M059J (cell line): ENCODE results near the gene GRID2IP. TPM values are rescaled to one million over a fixed set of nuclear protein-coding genes. Genes with fewer than 3 reads are reported as not detected.

Experiments used
- DNase-seq: peaks from one replicate; pipeline ENCODE4 v3.0.0-alpha.2; 2012; ENCODE audit warnings: low read depth
- total RNA-seq: library from RNA; depleted of rRNA; stranded (reverse); fragments of >200 nt; shearing (Covaris generic); gene quantifications from 2 replicates; pipeline ENCODE4 v1.2.3, GENCODE V29; 2014

The GRID2IP gene
- total RNA-seq, 1 experiment from 2014 or later = 0.02 TPM

DNA sequence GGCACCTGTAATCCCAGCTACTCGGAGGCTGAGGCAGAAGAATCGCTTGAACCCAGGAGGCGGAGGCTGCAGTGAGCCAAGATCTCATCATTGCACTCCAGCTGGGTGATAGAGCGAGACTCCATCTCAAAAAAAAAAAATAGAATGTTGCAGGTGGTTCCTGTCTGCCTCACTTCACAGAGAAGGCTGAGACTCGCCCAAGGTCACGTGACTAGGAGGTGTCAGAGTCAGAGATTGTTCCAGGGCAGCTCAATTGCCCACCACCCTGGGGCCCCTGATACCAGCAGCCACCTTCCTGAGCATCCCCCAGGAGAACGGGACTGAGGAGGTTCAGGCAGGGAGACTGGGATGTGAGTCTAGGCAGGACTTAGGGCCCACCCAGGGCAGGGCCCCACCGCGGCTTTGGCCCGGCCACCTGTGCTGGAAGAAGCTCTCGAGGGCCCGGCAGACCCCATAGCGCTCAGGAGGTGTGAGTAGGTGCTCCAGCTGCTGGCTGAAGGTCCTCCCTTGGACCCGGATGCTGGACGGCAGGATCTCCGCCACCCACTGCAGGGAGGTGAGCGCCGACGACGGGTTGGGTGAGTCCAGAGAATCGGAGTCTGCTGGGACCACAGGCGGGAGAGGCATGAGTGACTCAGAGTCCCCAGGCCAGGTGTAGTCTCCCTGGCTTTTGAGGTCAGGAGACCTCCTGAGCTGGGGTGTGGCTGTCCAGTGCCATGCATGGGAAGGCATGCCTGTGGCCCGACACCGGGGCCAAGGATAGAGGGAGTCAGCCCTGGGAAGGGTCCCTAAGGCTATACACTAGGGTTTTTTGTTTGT, 30.9 kb downstream of the GRID2IP start:
- DNase-seq = no peak

DNA sequence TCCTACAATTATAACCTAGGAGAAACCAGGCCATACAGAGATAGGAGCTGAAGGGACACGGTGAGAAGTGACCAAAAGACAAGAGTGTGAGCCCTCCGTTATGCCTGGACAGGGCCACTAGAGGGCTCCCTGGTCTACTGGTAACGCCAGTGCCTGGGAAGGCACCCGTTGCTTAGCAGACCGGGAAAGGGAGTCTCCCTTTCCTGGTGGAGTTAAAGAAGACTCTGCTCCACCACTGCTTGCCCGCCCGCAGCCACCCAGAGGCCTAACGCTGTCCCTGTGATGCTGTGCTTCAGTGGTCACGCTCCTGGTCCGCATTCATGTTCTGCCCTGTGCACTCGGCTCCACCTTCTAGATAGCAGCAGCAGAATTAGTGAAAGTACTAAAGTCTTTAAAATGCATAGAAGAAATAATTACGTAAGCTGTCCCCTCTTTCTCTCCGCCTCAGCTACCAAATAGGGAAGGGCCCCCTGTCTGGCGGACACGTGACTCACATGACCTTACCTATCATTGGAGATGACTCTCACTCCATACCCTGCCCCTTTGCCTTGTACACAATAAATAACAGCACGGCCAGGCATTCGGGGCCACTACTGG, 34.8 kb downstream of the GRID2IP start:
- DNase-seq = peak; percentile 85

DNA sequence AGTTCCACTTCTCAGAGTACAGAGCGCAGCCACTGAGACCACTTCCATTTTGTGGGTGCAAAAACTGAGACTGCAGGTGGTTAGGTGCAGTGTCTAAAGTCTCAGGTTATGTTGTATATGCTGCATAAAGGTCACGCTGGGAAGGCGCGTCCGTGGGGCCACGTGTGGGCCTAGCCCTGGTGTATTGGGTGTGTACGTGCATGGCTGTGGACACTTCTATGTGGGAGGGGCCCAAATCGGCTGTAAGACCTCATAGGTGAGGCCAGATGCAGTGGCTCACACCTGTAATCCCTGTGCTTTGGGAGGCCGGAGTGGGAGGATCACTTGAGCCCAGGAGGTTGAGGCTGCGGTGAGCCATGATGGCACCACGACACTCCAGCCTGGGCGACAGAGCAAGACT, 37.7 kb downstream of the GRID2IP start:
- no peak for DNase-seq

- no peak for DNase-seq
Observed at GRCh38 chr7:6512892-6513291, 38.4 kb downstream of the GRID2IP start.

DNA sequence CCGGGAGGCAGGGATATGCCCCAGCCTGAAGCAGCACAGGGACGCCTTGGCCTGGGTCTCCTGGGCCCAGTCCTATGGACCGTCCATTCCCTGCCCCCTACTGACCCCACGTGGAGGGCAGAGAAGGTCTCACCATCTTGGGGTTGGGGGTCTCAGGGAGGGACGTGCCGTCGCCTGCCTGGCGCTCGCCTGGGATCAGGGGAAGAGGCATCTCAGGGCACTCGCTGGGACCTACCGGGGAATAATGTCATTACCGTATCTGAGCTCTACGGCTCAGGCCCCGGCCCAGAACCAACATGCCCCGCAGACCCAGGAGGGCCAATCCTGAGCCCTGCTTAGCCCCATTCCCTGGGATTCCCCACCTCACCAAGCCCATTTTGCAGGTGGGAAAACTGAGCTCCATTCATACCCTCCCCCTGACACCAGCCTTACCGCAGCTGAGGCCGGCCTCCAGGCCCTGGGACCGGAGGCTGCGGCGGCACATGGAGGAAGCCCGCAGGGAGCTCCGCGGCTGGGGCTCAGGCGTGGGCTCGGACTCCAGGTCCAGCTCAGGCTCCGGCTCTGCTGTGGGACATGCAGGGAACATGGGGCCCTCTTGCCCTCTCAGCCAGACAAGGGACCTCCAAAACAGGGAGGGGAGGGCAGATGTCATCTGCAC, 40.7 kb downstream of the GRID2IP start:
- no peak for DNase-seq

DNA sequence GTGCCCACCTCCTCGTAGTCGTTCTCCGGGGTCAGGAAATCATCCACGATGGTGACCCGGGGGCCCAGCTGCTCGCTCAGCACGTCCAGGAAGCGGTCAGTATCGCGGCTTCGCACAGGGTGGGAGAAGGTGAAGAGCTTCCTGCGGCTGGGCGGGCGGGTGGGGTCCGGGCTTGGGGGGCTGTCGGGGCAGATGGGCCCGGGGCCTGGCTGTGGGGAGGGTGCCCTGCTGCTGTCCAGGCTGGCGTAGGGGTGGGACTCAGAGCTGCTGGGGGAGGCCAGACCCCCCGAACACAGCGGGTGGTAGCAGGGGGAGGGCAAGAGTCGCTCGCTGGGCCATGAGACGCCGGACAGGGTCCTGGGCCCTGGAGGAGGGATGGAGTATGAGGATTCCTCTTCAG, 42.3 kb downstream of the GRID2IP start:
- DNase-seq = no peak

GRCh38 chr7:6508539-6508938, 42.7 kb downstream of the GRID2IP start:
- no peak for DNase-seq

- DNase-seq = no peak
Observed at GRCh38 chr7:6507906-6508305, 43.4 kb downstream of the GRID2IP start.

- peak; percentile 48 for DNase-seq
Observed at GRCh38 chr7:6505685-6506559, 45.3 kb downstream of the GRID2IP start.

- DNase-seq = no peak
Observed at GRCh38 chr7:6504996-6505395, 46.3 kb downstream of the GRID2IP start.

DNA sequence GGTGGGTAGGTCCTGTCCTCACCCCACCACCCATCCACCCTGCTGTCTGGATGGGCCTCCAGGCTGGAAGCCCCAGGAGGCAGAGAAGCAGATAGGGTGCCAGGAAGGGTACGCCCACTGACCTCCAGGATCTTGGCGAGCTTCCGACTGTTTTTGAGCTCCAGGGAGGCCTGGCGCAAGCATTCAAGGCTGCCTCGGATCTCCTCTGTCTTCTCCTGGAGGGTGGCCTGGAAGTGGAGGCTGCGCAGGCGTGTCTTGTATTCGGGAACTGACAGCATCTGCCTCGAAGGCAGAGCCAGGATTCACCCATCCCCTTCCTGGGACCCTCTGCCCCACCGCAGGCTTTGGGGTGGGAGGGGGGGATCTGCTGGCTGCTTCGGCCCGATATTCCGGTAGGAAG, 48.4 kb downstream of the GRID2IP start:
- no peak for DNase-seq

- DNase-seq = no peak
Observed at GRCh38 chr7:6501586-6502564, 49.4 kb downstream of the GRID2IP start.

- DNase-seq = no peak
Observed at GRCh38 chr7:6500691-6501090, 50.6 kb downstream of the GRID2IP start.

GRCh38 chr7:6497994-6498393, 53.3 kb downstream of the GRID2IP start:
- no peak for DNase-seq

GRCh38 chr7:6497637-6497905, 53.7 kb downstream of the GRID2IP start:
- DNase-seq = no peak

GRCh38 chr7:6496842-6497636, 54.2 kb downstream of the GRID2IP start:
- no peak for DNase-seq

DNA sequence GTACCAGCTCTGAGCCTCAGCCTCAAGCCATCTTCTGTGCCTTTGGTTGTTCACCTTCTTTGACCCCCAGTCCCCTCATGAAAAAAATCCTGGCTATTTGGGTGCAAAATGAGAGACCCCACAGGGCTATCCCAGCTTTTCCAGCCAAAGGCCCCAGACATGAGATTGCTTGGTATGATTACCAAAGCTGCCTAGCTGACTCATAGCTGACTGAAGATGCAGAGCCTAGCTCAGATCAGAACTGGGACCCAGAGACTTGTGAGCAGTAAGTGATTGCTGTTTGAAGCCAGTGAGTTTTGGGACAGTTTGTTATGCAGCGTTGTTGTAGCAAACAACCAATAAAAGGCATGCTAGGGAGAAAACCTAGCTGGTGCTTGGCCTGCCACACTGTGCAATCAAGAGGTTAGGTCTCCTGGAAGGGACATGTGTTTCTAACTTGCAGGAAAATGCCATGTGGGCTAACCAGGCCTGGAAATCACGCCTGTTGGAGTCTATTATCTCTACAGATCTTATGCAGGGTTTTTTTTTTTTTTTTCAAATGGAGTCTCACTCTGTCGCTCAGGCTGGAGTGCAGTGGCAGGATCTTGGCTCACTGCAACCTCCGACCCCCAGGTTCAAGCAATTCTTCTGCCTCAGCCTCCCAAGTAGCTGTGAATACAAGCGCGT, 55.5 kb downstream of the GRID2IP start:
- DNase-seq = peak; percentile 21

- DNase-seq = no peak
Observed at GRCh38 chr7:6494365-6494764, 56.9 kb downstream of the GRID2IP start.

DNA sequence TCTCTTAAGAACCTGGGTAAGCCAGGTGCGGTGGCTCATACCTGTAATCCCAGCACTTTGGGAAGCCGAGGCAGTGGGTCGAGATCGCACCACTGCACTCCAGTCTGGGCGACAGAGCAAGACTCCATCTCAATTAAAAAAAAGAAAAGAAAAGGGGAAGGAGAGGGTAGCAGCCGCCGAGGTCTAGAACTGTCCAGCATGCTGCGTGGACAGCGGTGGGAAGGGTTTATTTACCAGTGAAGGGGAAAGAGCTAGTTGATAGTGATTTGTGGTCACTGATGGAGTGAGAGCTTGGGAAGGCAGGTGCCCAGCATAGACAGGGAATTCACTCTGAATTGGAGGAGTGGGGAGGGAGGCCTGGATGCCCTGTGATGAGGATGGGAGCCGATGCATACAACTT, 60.1 kb downstream of the GRID2IP start:
- DNase-seq = no peak

GRCh38 chr7:6489612-6490011, 61.6 kb downstream of the GRID2IP start:
- peak; percentile 33 for DNase-seq
